HEK293 (cell line): ENCODE data around the gene RNASE8.

Experiments used
- CTCF ChIA-PET: fragments of 350-600 bp; formaldehyde crosslinking; extraction: SDS; loops from one replicate; lab custom pipeline; 2021; ENCODE audit warnings: antibody characterized with exemption; lab: Yijun Ruan, JAX
- POLR2A ChIA-PET: fragments of 300-600 bp; formaldehyde crosslinking; extraction: SDS; loops from one replicate; lab custom pipeline; 2020; ENCODE audit warnings: antibody characterized with exemption, inconsistent platforms; lab: Yijun Ruan, JAX
- H3K27ac ChIP-seq: fragments of 200-500 bp; sonication (Bioruptor generic); 2 replicates; pipeline ENCODE4 v1.5.1; 2014; ENCODE audit warnings: low read depth, low read length, control low read depth, inconsistent platforms; ENCODE audit errors: extremely low read depth
- H3K36me3 ChIP-seq, 2 experiments: fragments of 200-500 bp in 1 of 2; sonication (Bioruptor generic) in 1 of 2; 1 replicate in 1 of 2; 2 replicates in 1 of 2; pipeline ENCODE4 v1.5.1; 2014 to 2017; ENCODE audit warnings: inconsistent platforms in 2 of 2, low read length in 2 of 2; ENCODE audit not compliant: control insufficient read depth in 2 of 2, insufficient read depth in 1 of 2
- H3K4me1 ChIP-seq: fragments of 200-500 bp; sonication (Bioruptor generic); 2 replicates; pipeline ENCODE4 v1.5.1; 2014; ENCODE audit warnings: mild to moderate bottlenecking, low read length, inconsistent platforms; ENCODE audit not compliant: control insufficient read depth, insufficient read depth
- H3K4me3 ChIP-seq: 2 replicates; pipeline ENCODE4 v1.5.1; 2011; ENCODE audit warnings: low read depth, mild to moderate bottlenecking, control low read depth, low read length, moderate library complexity
- H3K9me3 ChIP-seq: fragments of 200-500 bp; sonication (Bioruptor generic); 2 replicates; pipeline ENCODE4 v1.5.1; 2014; ENCODE audit warnings: low read depth, low read length, inconsistent platforms; ENCODE audit not compliant: control insufficient read depth, insufficient read depth
- EGR2 ChIP-seq: fragments of 450-650 bp; formaldehyde crosslinking; IDR thresholded peaks from 2 replicates; pipeline ENCODE4 v1.5.1; 2016; ENCODE audit warnings: low read depth, missing biosample characterization, missing genetic modification characterization
- GLIS1 ChIP-seq: fragments of 450-650 bp; formaldehyde crosslinking; IDR thresholded peaks from 2 replicates; pipeline ENCODE4 v1.5.1; 2016; ENCODE audit warnings: missing biosample characterization, missing genetic modification characterization
- PRDM2 ChIP-seq: fragments of 450-650 bp; formaldehyde crosslinking; IDR thresholded peaks from 2 replicates; pipeline ENCODE4 v1.5.1; 2016; ENCODE audit warnings: missing biosample characterization, missing genetic modification characterization, borderline replicate concordance
- SP2 ChIP-seq: fragments of 450-650 bp; formaldehyde crosslinking; IDR thresholded peaks from 2 replicates; pipeline ENCODE4 v1.5.1; 2016; ENCODE audit warnings: missing biosample characterization, missing genetic modification characterization
- ZBTB17 ChIP-seq: fragments of 450-650 bp; formaldehyde crosslinking; IDR thresholded peaks from 2 replicates; pipeline ENCODE4 v1.5.1; 2016; ENCODE audit warnings: missing biosample characterization, missing genetic modification characterization
- ZNF202 ChIP-seq: fragments of 450-650 bp; formaldehyde crosslinking; IDR thresholded peaks from 2 replicates; pipeline ENCODE4 v1.5.1; 2016; ENCODE audit warnings: missing biosample characterization, missing genetic modification characterization, borderline replicate concordance
- ZNF239 ChIP-seq: fragments of 450-650 bp; formaldehyde crosslinking; IDR thresholded peaks from 2 replicates; pipeline ENCODE4 v1.5.1; 2016; ENCODE audit warnings: missing biosample characterization, missing genetic modification characterization
- ZNF280C ChIP-seq: fragments of 450-650 bp; formaldehyde crosslinking; IDR thresholded peaks from 2 replicates; pipeline ENCODE4 v1.5.1; 2016; ENCODE audit warnings: missing biosample characterization, missing genetic modification characterization
- ZNF391 ChIP-seq: fragments of 450-650 bp; formaldehyde crosslinking; IDR thresholded peaks from 2 replicates; pipeline ENCODE4 v1.5.1; 2016; ENCODE audit warnings: low read depth, missing biosample characterization, missing genetic modification characterization, borderline replicate concordance
- ZNF398 ChIP-seq: fragments of 450-650 bp; formaldehyde crosslinking; IDR thresholded peaks from 2 replicates; pipeline ENCODE4 v1.5.1; 2017; ENCODE audit warnings: missing biosample characterization, missing genetic modification characterization
- ZNF510 ChIP-seq: fragments of 450-650 bp; formaldehyde crosslinking; IDR thresholded peaks from 2 replicates; pipeline ENCODE4 v1.5.1; 2018; ENCODE audit warnings: mild to moderate bottlenecking, missing genetic modification characterization, missing biosample characterization; ENCODE audit not compliant: insufficient replicate concordance
- ZNF558 ChIP-seq: fragments of 450-650 bp; formaldehyde crosslinking; IDR thresholded peaks from 2 replicates; pipeline ENCODE4 v1.5.1; 2016; ENCODE audit warnings: missing biosample characterization, missing genetic modification characterization
- ZNF585B ChIP-seq: fragments of 450-650 bp; formaldehyde crosslinking; IDR thresholded peaks from 2 replicates; pipeline ENCODE4 v1.5.1; 2016; ENCODE audit warnings: missing biosample characterization, missing genetic modification characterization
- ZNF600 ChIP-seq: fragments of 450-650 bp; formaldehyde crosslinking; IDR thresholded peaks from 2 replicates; pipeline ENCODE4 v1.5.1; 2016; ENCODE audit warnings: missing biosample characterization, missing genetic modification characterization
- ZNF654 ChIP-seq: fragments of 450-650 bp; formaldehyde crosslinking; IDR thresholded peaks from 2 replicates; pipeline ENCODE4 v1.5.1; 2016; ENCODE audit warnings: low read depth, missing biosample characterization, missing genetic modification characterization
- ZNF658 ChIP-seq: fragments of 450-650 bp; formaldehyde crosslinking; IDR thresholded peaks from 2 replicates; pipeline ENCODE4; 2016; ENCODE audit warnings: missing biosample characterization, missing genetic modification characterization
- ZNF670 ChIP-seq: fragments of 450-650 bp; formaldehyde crosslinking; IDR thresholded peaks from 2 replicates; pipeline ENCODE4 v1.5.1; 2016; ENCODE audit warnings: missing biosample characterization, missing genetic modification characterization, low read depth
- ZSCAN5A ChIP-seq: fragments of 450-650 bp; formaldehyde crosslinking; IDR thresholded peaks from 2 replicates; pipeline ENCODE4 v1.5.1; 2016; ENCODE audit warnings: missing biosample characterization, missing genetic modification characterization

Gene RNASE8

GRCh38 chr14:21092273-21093011 lies 34.8 kb downstream of the RNASE8 start (continued):
- TF ChIP-seq ZNF654 (tag by site-specific recombination) (peak; percentile 62), ZNF585B (tag by site-specific recombination) (no peak), EGR2 (tag by site-specific recombination) (no peak), PRDM2 (no peak), ZNF558 (no peak), ZNF670 (tag by site-specific recombination) (no peak)

- CTCF ChIA-PET = interaction anchor here (0.6 to 6.9 kb wide), 31 partner anchors 11 to 465 kb away, joined by 3 to 175 read pairs (median 6); partner anchors contain the start of genes ARHGEF40 and TMEM253
- no peak for TF ChIP-seq ZNF658 (tag by site-specific recombination)
- no peak for TF ChIP-seq ZNF239
- no peak for TF ChIP-seq ZNF280C (tag by site-specific recombination)
- TF ChIP-seq ZBTB17 (tag by site-specific recombination) = no peak
- H3K27ac ChIP-seq = no peak overlapping the region
- peaks cover 8% of the 10 kb centered on the region; the same call in 1 of the 2 replicates for H3K4me1 ChIP-seq
- H3K4me3 ChIP-seq = no peak overlapping the region
- H3K9me3 ChIP-seq = no peaks in the 10 kb centered on the region
- POLR2A ChIA-PET = interaction anchor here (0.6 to 4.4 kb wide), 6 partner anchors 9 to 78 kb away, joined by 3 to 33 read pairs (median 5); partner anchors contain the start of gene ARHGEF40
- H3K36me3 ChIP-seq = peaks cover 11 to 46% of the 10 kb centered on the region in 2 experiments; a peak in 2 of 3 replicates
These were observed 35.4 kb downstream of the RNASE8 start for GRCh38 chr14:21093018-21093417.

- ChIA-PET POLR2A (interaction anchor here (0.8 to 4.4 kb wide), 6 partner anchors 10 to 79 kb away, joined by 3 to 33 read pairs (median 6); partner anchors contain the start of gene ARHGEF40), CTCF (interaction anchor here (0.5 to 6.9 kb wide), 17 partner anchors 10 to 364 kb away, joined by 3 to 175 read pairs (median 12); partner anchors contain the start of genes ARHGEF40 and TMEM253)
- Histone ChIP-seq H3K27ac (no peak overlapping the region), H3K4me1 (peaks cover 10% of the 10 kb centered on the region; the same call in 1 of the 2 replicates), H3K4me3 (no peak overlapping the region), H3K9me3 (no peaks in the 10 kb centered on the region), H3K36me3 (peaks cover 7 to 40% of the 10 kb centered on the region in 2 experiments; a peak in 2 of 3 replicates)
- TF ChIP-seq ZNF398 (tag by site-specific recombination) (peak; percentile 83), ZNF391 (tag by site-specific recombination) (no peak), ZNF600 (peak; percentile 89), ZNF510 (tag by site-specific recombination) (peak; percentile 69), GLIS1 (tag by site-specific recombination) (peak; percentile 90), ZSCAN5A (tag by site-specific recombination) (no peak), SP2 (tag by site-specific recombination) (peak; percentile 29; the same call in 1 of the 2 replicates), ZNF202 (tag by site-specific recombination) (no peak)
These were observed 36.4 kb downstream of the RNASE8 start for GRCh38 chr14:21093769-21094681.
